Measurements from ENCODE around the gene WNT3. TPM values are rescaled to one million over a fixed set of nuclear protein-coding genes. Genes with fewer than 3 reads are reported as not detected.

Gene WNT3
- total RNA-seq, 1 experiment from 2014 or later, result 5.5 TPM

GRCh38 chr17:46831573-46832330, 13.3 kb upstream of the WNT3 start (continued):
- TF ChIP-seq YY1 (IDR thresholded peaks at IDR 0.05; ENCODE audit: extremely low read depth, insufficient replicate concordance, low read depth, low read length), result no peak
- TF ChIP-seq ELF1 (IDR thresholded peaks at IDR 0.05; ENCODE audit: borderline replicate concordance, low read depth), result no peak
- TF ChIP-seq FOSL1 (IDR thresholded peaks at IDR 0.05; ENCODE audit: low read depth), result no peak
- TF ChIP-seq JUND (IDR thresholded peaks at IDR 0.05), result no peak
- TF ChIP-seq ATF3 (IDR thresholded peaks at IDR 0.05), result no peak
- no peak for TF ChIP-seq CBX3 (IDR thresholded peaks at IDR 0.05; ENCODE audit: low read depth)
- TF ChIP-seq ZNF274 (IDR thresholded peaks at IDR 0.05; ENCODE audit: low read depth, low read length), result no peak
- no peak for TF ChIP-seq POLR2A (IDR thresholded peaks at IDR 0.05; ENCODE audit: borderline replicate concordance, extremely low read depth, insufficient read depth, insufficient read length)
- no peak for TF ChIP-seq SIN3A (IDR thresholded peaks at IDR 0.05; ENCODE audit: low read depth)
- TF ChIP-seq MAX (IDR thresholded peaks at IDR 0.05), result no peak
- no peak for TF ChIP-seq ZFX (IDR thresholded peaks at IDR 0.05)

GRCh38 chr17:46827274-46827673, 8.8 kb upstream of the WNT3 start:
- H3K9me3 ChIP-seq (ENCODE audit: control insufficient read depth in 1 of 2, insufficient read depth in 1 of 2, low read depth in 1 of 2, low read length in 2 of 2), result no peaks in the 10 kb centered on the region
- H3K4me2 ChIP-seq (ENCODE audit: low read length), result no peak overlapping the region
- H4K20me1 ChIP-seq (ENCODE audit: insufficient read depth), result no peaks in the 10 kb centered on the region
- ChIA-PET RAD21 (ENCODE audit: low non-redundant PET in 1 of 2, low total read pairs in 2 of 2, uncharacterized antibody in 2 of 2, unreplicated experiment in 2 of 2) (no interaction called here), POLR2A (no interaction called here), CTCF (no interaction called here)
- H3K36me3 ChIP-seq (ENCODE audit: control insufficient read depth in 1 of 2, insufficient read depth in 2 of 2, low read length in 2 of 2), result no peaks in the 10 kb centered on the region
- H3K9me2 ChIP-seq (ENCODE audit: insufficient read depth), result no peaks in the 10 kb centered on the region
- TF ChIP-seq TCF7L2 (IDR thresholded peaks at IDR 0.05; ENCODE audit: borderline replicate concordance, extremely low read depth, insufficient read depth, insufficient read length) (no peak), REST (IDR thresholded peaks at IDR 0.05; ENCODE audit: low read depth) (no peak), EGR1 (IDR thresholded peaks at IDR 0.05; ENCODE audit: low read depth) (no peak), ZNF274 (IDR thresholded peaks at IDR 0.05; ENCODE audit: low read depth, low read length) (no peak), EZH2 (IDR thresholded peaks at IDR 0.05) (no peak), RAD21 (IDR thresholded peaks at IDR 0.05; ENCODE audit: low read depth) (no peak), YY1 (IDR thresholded peaks at IDR 0.05; ENCODE audit: extremely low read depth, insufficient replicate concordance, low read depth, low read length) (no peak), CEBPB (IDR thresholded peaks at IDR 0.05; ENCODE audit: low read depth) (no peak), JUND (IDR thresholded peaks at IDR 0.05) (no peak), EZH2phosphoT487 (IDR thresholded peaks at IDR 0.05; ENCODE audit: borderline replicate concordance) (no peak), SIN3A (IDR thresholded peaks at IDR 0.05; ENCODE audit: low read depth) (no peak), POLR2A (IDR thresholded peaks at IDR 0.05; ENCODE audit: borderline replicate concordance, extremely low read depth, insufficient read depth, insufficient read length) (no peak), FOSL1 (IDR thresholded peaks at IDR 0.05; ENCODE audit: low read depth) (no peak), ATF3 (IDR thresholded peaks at IDR 0.05) (no peak), SRF (IDR thresholded peaks at IDR 0.05; ENCODE audit: low read depth) (no peak), MAX (IDR thresholded peaks at IDR 0.05) (no peak), ZFX (IDR thresholded peaks at IDR 0.05) (no peak), SP1 (IDR thresholded peaks at IDR 0.05; ENCODE audit: low read depth) (no peak)
- no peak overlapping the region for H3K4me3 ChIP-seq (replicated peaks in 1 of 2; ENCODE audit: low read depth in 1 of 2, low read length in 2 of 2)
- intact Hi-C loops (cut with micrococcal nuclease), result no loop called here
- H3K27me3 ChIP-seq (ENCODE audit: insufficient read depth, low read length), result no peaks in the 10 kb centered on the region
- no peak for DNase-seq (ENCODE audit: low read depth, low spot score)
- no peak overlapping the region for H3K9ac ChIP-seq (ENCODE audit: low read length)
- no peak for ATAC-seq
- no peak overlapping the region for H2AFZ ChIP-seq (ENCODE audit: low read depth, low read length, poor library complexity, severe bottlenecking)
- H3K4me1 ChIP-seq (ENCODE audit: control insufficient read depth in 1 of 2, insufficient read depth in 2 of 2, low read length in 2 of 2), result peaks cover 4 to 12% of the 10 kb centered on the region in 2 experiments; a peak in 3 of 4 replicates
- no peak overlapping the region for H3K27ac ChIP-seq (ENCODE audit: low read depth, low read length)
- no peaks in the 10 kb centered on the region for H3K79me2 ChIP-seq (ENCODE audit: insufficient read depth, low read length)
- BruUV-seq (replicated peaks), result no TSS peak

Measured in HCT116 (cell line).